ENCODE measurements around the gene SUMO4. TPM values are rescaled to one million over a fixed set of nuclear protein-coding genes. Genes with fewer than 3 reads are reported as not detected.

Gene SUMO4
- total and polyA plus RNA-seq, 4 donors, result 0.83 to 3.3 (median 0.84) TPM; not detected in 1

- peaks cover 0 to 5% (median under 1%) of the 10 kb centered on the region in 4 donors for H3K4me1 ChIP-seq (ENCODE audit: control insufficient read depth in 4 of 4, insufficient read depth in 4 of 4, low read length in 3 of 4)
- H3K9ac ChIP-seq (ENCODE audit: low read depth in 1 of 2, low read length in 2 of 2), result no peak overlapping the region
- no peaks in the 10 kb centered on the region for H3K36me3 ChIP-seq (ENCODE audit: control insufficient read depth in 4 of 4, insufficient read depth in 3 of 4, low read depth in 1 of 4, low read length in 3 of 4)
- no peak for TF ChIP-seq JUND (IDR thresholded peaks at IDR 0.05)
- TF ChIP-seq RAD21 (IDR thresholded peaks at IDR 0.05), result no peak
- TF ChIP-seq, protein P1, sequence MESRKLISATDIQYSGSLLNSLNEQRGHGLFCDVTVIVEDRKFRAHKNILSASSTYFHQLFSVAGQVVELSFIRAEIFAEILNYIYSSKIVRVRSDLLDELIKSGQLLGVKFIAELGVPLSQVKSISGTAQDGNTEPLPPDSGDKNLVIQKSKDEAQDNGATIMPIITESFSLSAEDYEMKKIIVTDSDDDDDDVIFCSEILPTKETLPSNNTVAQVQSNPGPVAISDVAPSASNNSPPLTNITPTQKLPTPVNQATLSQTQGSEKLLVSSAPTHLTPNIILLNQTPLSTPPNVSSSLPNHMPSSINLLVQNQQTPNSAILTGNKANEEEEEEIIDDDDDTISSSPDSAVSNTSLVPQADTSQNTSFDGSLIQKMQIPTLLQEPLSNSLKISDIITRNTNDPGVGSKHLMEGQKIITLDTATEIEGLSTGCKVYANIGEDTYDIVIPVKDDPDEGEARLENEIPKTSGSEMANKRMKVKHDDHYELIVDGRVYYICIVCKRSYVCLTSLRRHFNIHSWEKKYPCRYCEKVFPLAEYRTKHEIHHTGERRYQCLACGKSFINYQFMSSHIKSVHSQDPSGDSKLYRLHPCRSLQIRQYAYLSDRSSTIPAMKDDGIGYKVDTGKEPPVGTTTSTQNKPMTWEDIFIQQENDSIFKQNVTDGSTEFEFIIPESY (IDR thresholded peaks at IDR 0.05), result no peak
- no peak for TF ChIP-seq GABPA (IDR thresholded peaks at IDR 0.05 in 1 of 2, conservative IDR thresholded peaks at IDR 0.05 in 1 of 2)
- no peak for TF ChIP-seq FOXA1 (IDR thresholded peaks at IDR 0.05)
- no peak for TF ChIP-seq TAF1 (conservative IDR thresholded peaks at IDR 0.05)
- no peak for TF ChIP-seq EGR1 (IDR thresholded peaks at IDR 0.05; ENCODE audit: low read depth in 2 of 2)
- no peak for TF ChIP-seq CTCF (IDR thresholded peaks at IDR 0.05; ENCODE audit: low read depth, low read length, missing input control)
- no peak for TF ChIP-seq SP1 (IDR thresholded peaks at IDR 0.05)
- no peak for TF ChIP-seq RXRA (IDR thresholded peaks at IDR 0.05)
- TF ChIP-seq, protein P2, sequence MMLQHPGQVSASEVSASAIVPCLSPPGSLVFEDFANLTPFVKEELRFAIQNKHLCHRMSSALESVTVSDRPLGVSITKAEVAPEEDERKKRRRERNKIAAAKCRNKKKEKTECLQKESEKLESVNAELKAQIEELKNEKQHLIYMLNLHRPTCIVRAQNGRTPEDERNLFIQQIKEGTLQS (IDR thresholded peaks at IDR 0.05), result no peak
- no peak overlapping the region for H3K27ac ChIP-seq (ENCODE audit: low read depth in 1 of 2, low read length in 2 of 2)
- H3K4me3 ChIP-seq (ENCODE audit: low read depth in 1 of 3, low read length in 3 of 3), result no peak overlapping the region
- DNase-seq (ENCODE audit: low spot score), result no peak
- H3K27me3 ChIP-seq (ENCODE audit: control insufficient read depth in 4 of 4, insufficient read depth in 4 of 4, low read length in 3 of 4), result no peaks in the 10 kb centered on the region
- H3K9me3 ChIP-seq (ENCODE audit: control insufficient read depth in 4 of 4, low read length in 3 of 4), result no peaks in the 10 kb centered on the region
- 93% methylated on average over 12 of the region's 12 CpGs for WGBS
Measured at GRCh38 chr6:149436647-149437046, 36.6 kb downstream of the SUMO4 start.

DNA sequence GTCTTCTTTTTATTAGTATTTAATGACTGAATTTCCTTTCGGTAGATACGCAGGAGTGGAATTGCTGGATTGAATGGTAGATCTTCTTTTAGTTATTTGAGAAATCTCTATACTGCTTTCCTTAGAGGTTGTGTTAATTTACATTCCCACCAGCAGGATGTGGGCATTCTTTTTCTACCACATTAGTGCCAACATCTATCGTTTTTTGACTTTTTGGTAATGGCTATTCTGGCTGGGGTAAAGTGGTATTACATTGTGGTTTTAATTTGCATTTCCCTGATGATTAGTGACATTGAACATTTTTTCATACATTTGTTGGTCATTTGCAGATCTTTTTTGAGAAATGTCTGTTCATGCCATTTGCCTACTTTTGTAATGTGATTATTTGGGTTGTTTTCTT is 37.1 kb downstream of the SUMO4 start:
- Histone ChIP-seq H3K4me1 (ENCODE audit: control insufficient read depth in 4 of 4, insufficient read depth in 4 of 4, low read length in 3 of 4) (no peaks in the 10 kb centered on the region), H3K4me3 (ENCODE audit: low read depth in 1 of 3, low read length in 3 of 3) (no peak overlapping the region), H3K36me3 (ENCODE audit: control insufficient read depth in 4 of 4, insufficient read depth in 3 of 4, low read depth in 1 of 4, low read length in 3 of 4) (no peaks in the 10 kb centered on the region), H3K9ac (ENCODE audit: low read depth in 1 of 2, low read length in 2 of 2) (no peak overlapping the region), H3K27me3 (ENCODE audit: control insufficient read depth in 4 of 4, insufficient read depth in 4 of 4, low read length in 3 of 4) (no peaks in the 10 kb centered on the region), H3K27ac (ENCODE audit: low read depth in 1 of 2, low read length in 2 of 2) (no peak overlapping the region), H3K9me3 (ENCODE audit: control insufficient read depth in 4 of 4, low read length in 3 of 4) (no peaks in the 10 kb centered on the region)
- TF ChIP-seq JUND (IDR thresholded peaks at IDR 0.05) (no peak), MAX (IDR thresholded peaks at IDR 0.05) (no peak), REST (IDR thresholded peaks at IDR 0.05) (no peak), GABPA (IDR thresholded peaks at IDR 0.05 in 1 of 2, conservative IDR thresholded peaks at IDR 0.05 in 1 of 2) (no peak), RAD21 (IDR thresholded peaks at IDR 0.05) (no peak), RXRA (IDR thresholded peaks at IDR 0.05) (no peak), SP1 (IDR thresholded peaks at IDR 0.05) (no peak), HNF4G (IDR thresholded peaks at IDR 0.05) (no peak), CTCF (IDR thresholded peaks at IDR 0.05; ENCODE audit: low read depth, low read length, missing input control) (no peak), TAF1 (conservative IDR thresholded peaks at IDR 0.05) (no peak)
- TF ChIP-seq, protein P2 (IDR thresholded peaks at IDR 0.05), result no peak
- WGBS, result 88% methylated on average over 3 of the region's 3 CpGs
- DNase-seq (ENCODE audit: low spot score), result no peak
